Measurements from ENCODE around the gene SLC35D2. TPM values are rescaled to one million over a fixed set of nuclear protein-coding genes. Genes with fewer than 3 reads are reported as not detected.

Gene SLC35D2
- total RNA-seq, 1 donor from 2014 or later: 27.2 TPM

GRCh38 chr9:96423322-96423984 is 39.9 kb upstream of the SLC35D2 start:
- no peak overlapping the region for H3K27ac Mint-ChIP-seq (ENCODE audit: unreplicated experiment)
- no peak for DNase-seq (ENCODE audit: low spot score)
- H3K4me3 Mint-ChIP-seq (ENCODE audit: unreplicated experiment): no peak overlapping the region
- H3K27me3 Mint-ChIP-seq (ENCODE audit: unreplicated experiment): no peaks in the 10 kb centered on the region
- TF ChIP-seq CTCF (IDR thresholded peaks at IDR 0.05; ENCODE audit: unreplicated experiment): no peak
- no peaks in the 10 kb centered on the region for H3K4me1 Mint-ChIP-seq (ENCODE audit: unreplicated experiment)
- H3K36me3 Mint-ChIP-seq (ENCODE audit: low read depth, unreplicated experiment): no peaks in the 10 kb centered on the region
- H3K9me3 Mint-ChIP-seq (ENCODE audit: unreplicated experiment): no peaks in the 10 kb centered on the region

GRCh38 chr9:96420468-96421219 is 37.1 kb upstream of the SLC35D2 start:
- H3K27me3 Mint-ChIP-seq (ENCODE audit: unreplicated experiment): peaks cover 5% of the 10 kb centered on the region
- no peaks in the 10 kb centered on the region for H3K36me3 Mint-ChIP-seq (ENCODE audit: low read depth, unreplicated experiment)
- no peak for DNase-seq (ENCODE audit: low spot score)
- no peak overlapping the region for H3K4me3 Mint-ChIP-seq (ENCODE audit: unreplicated experiment)
- H3K9me3 Mint-ChIP-seq (ENCODE audit: unreplicated experiment): no peaks in the 10 kb centered on the region
- H3K4me1 Mint-ChIP-seq (ENCODE audit: unreplicated experiment): peaks cover 4% of the 10 kb centered on the region
- no peak overlapping the region for H3K27ac Mint-ChIP-seq (ENCODE audit: unreplicated experiment)
- no peak for TF ChIP-seq CTCF (IDR thresholded peaks at IDR 0.05; ENCODE audit: unreplicated experiment)

- peak overlapping the region; percentile 91 for H3K4me3 Mint-ChIP-seq (ENCODE audit: unreplicated experiment)
- no peak for TF ChIP-seq CTCF (IDR thresholded peaks at IDR 0.05; ENCODE audit: unreplicated experiment)
- no peaks in the 10 kb centered on the region for H3K36me3 Mint-ChIP-seq (ENCODE audit: low read depth, unreplicated experiment)
- peak overlapping the region; percentile 67 for H3K27ac Mint-ChIP-seq (ENCODE audit: unreplicated experiment)
- peaks cover 4% of the 10 kb centered on the region for H3K4me1 Mint-ChIP-seq (ENCODE audit: unreplicated experiment)
- peaks cover 5% of the 10 kb centered on the region for H3K27me3 Mint-ChIP-seq (ENCODE audit: unreplicated experiment)
- no peaks in the 10 kb centered on the region for H3K9me3 Mint-ChIP-seq (ENCODE audit: unreplicated experiment)
- DNase-seq (ENCODE audit: low spot score): no peak
These were observed 36.1 kb upstream of the SLC35D2 start for GRCh38 chr9:96419691-96419969.

- no peak for TF ChIP-seq CTCF (IDR thresholded peaks at IDR 0.05; ENCODE audit: unreplicated experiment)
- no peaks in the 10 kb centered on the region for H3K9me3 Mint-ChIP-seq (ENCODE audit: unreplicated experiment)
- peak overlapping the region; percentile 67 for H3K27ac Mint-ChIP-seq (ENCODE audit: unreplicated experiment)
- H3K4me1 Mint-ChIP-seq (ENCODE audit: unreplicated experiment): peaks cover 4% of the 10 kb centered on the region
- peak overlapping the region; percentile 93 for H3K4me3 Mint-ChIP-seq (ENCODE audit: unreplicated experiment)
- DNase-seq (ENCODE audit: low spot score): peak; percentile 57
- H3K36me3 Mint-ChIP-seq (ENCODE audit: low read depth, unreplicated experiment): no peaks in the 10 kb centered on the region
- peaks cover 5% of the 10 kb centered on the region for H3K27me3 Mint-ChIP-seq (ENCODE audit: unreplicated experiment)
These were observed 35.6 kb upstream of the SLC35D2 start for GRCh38 chr9:96418920-96419690.
